Measurements from ENCODE around the gene PRR11.
"Not testable (repeated sequence)": the region's sequence is repeated elsewhere in the genome, so short reads cannot be mapped to it uniquely, and the experiment has no call there.

PRR11 gene

DNA sequence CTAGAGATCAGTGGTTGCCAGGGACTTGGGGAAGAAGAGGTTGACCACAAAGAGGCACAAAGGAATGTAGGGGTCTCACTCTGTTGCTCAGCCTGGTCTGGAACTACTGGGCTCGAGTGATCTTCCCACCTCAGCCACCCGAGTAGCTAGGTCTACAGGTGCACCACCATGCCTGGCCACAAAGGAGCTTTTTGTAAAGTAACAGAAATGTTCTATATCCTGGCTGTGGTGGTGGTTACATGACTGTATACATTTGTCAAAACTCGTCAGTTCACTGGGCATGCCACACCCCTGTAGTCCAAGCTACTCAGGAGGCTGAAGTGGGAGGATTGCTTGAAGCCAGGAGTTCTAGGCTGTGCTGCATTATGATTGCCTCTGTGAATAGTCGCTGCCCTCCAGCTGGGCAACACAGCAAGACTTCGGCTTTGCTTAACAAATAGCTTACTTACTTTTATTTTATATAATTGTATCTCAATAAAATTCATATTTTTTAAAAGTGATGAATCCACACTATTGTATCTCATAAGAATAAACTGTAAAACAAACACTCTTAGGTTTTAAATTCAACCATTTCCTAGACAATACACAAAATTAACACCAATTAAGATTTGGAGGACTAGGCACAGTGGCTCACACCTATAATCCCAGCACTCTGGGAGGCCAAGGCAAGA lies 5.6 kb upstream of the PRR11 start:
- H3K4me3 ChIP-seq (ENCODE audit: low read depth, low read length) = no peak overlapping the region
- no peak for DNase-seq (ENCODE audit: low read depth)

DNA sequence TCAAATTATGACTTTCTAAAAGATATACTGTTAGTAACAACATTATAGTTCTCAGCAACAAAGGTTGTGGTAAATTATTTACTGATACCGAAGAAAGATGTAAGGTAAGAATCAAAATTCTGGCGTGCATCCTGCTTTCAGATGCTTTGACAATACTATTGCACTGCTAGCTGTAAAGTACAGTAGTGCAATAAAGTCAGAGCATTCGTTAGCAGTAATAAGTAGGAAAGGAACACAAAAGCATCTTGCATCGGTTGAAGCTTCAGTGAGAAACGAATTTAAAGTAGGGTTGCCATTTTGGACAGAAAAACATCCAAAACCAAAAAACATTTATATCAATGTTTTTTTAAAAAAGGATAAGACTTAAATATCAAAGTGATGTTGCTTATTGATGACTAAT lies 4.5 kb upstream of the PRR11 start:
- DNase-seq (ENCODE audit: low read depth) = no peak
- H3K4me3 ChIP-seq (ENCODE audit: low read depth, low read length) = no peak overlapping the region

DNA sequence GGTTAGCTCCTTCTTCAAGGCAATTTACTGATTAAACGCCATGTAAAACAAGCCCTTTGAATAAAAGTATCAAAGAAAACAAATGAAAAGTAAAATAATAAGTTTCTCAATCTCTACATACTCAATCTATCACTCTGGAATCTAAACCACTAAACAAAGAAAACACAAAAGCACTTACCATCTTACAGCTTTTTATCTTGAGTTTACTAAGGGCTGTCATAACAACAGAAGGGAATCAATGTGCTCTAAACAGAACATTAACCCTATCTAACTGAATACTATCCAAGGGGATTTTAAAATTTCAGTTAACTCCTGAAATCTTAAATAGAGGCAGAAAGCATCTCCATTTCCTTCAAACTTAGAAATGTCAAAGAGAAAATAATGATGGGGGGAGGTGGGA lies 4.0 kb upstream of the PRR11 start:
- H3K4me3 ChIP-seq (ENCODE audit: low read depth, low read length) = no peak overlapping the region
- DNase-seq (ENCODE audit: low read depth) = no peak

DNA sequence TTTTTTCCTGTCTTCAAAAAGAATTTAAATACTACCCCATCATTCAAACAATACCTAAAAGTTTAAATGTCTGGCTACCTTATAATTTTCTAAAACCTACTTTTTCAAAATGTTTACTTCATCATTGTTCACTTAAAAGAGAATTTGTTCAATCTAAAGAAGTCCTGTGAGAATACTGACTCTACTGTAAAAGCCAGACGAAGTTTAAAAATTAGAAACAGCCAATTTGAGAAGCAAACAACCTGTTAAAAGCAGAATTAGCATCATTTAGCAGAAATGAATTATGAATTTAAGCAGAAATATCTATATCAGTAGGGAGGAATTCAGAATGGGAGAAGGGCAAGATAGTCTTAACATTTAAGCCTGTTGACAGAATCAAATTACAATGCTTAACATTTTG lies 2.6 kb upstream of the PRR11 start:
- no peak for DNase-seq (ENCODE audit: low read depth)
- peak overlapping the region; percentile 61 for H3K4me3 ChIP-seq (ENCODE audit: low read depth, low read length)

DNA sequence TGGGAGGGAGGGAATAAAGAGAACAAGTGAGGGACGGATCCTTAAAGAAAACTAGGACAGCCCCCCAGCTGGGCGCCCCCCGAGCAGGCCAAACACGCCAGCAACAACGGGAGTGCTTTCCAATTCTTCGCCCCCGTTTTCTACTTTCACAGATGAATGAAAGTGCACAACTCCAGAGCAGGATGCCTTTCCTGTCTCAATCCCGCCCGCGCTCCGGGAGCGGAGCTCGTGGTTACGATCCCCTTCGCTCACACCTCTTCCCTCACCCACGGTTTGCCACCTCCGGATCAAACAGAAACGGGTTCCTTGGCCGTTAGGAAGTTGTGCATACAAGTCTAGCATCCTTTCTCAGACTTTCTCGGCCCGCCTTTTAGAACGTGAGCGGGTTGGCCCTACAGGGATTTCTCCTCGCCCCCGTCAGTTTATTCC lies 1.2 kb upstream of the PRR11 start:
- peak overlapping the region; percentile 61 for H3K4me3 ChIP-seq (ENCODE audit: low read depth, low read length)
- no peak for DNase-seq (ENCODE audit: low read depth)

DNA sequence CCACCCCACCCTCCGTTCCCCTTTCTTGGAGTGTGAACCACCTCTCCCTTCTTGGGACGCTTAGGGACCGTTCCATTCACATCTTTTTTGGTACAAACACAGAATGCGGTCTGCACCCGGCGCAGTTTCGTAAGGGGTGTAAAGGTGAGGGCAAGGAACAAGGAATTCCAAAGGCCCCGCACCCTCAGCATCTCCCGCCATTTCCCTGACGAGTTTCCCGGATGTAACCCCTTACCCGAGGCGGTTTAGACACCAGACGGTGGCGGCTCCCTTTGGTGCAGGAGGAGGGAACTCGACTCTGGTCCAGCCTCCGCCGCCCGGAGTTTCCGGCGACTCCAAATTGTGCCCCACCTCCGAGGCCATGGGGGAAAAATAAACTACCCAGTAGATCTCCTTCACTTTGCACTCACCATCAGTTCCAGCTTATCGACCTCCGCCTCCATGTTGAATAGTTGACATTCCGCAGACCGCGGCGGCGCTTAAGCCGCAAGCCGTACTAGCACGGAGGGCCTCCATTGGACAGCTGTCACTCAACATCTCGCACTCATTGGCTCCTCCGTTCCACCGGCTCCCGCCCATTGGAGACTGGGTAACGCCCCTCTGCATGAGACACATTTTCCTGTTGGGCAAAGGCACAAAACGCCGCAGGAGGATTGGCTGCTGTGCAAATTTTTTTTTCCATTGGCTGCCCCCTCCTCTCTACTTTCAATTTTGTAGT lies 666 bp upstream of the PRR11 start, which contains the start of gene SKA2:
TSS of gene SKA2 (minus strand) at position 466 of the 718 bp plus-strand sequence. CDS start at position 443, 23 bp downstream.
- DNase-seq (ENCODE audit: low read depth) = no peak
- H3K4me3 ChIP-seq (ENCODE audit: low read depth, low read length) = peak within 1 kb of the TSS; percentile 61

DNA sequence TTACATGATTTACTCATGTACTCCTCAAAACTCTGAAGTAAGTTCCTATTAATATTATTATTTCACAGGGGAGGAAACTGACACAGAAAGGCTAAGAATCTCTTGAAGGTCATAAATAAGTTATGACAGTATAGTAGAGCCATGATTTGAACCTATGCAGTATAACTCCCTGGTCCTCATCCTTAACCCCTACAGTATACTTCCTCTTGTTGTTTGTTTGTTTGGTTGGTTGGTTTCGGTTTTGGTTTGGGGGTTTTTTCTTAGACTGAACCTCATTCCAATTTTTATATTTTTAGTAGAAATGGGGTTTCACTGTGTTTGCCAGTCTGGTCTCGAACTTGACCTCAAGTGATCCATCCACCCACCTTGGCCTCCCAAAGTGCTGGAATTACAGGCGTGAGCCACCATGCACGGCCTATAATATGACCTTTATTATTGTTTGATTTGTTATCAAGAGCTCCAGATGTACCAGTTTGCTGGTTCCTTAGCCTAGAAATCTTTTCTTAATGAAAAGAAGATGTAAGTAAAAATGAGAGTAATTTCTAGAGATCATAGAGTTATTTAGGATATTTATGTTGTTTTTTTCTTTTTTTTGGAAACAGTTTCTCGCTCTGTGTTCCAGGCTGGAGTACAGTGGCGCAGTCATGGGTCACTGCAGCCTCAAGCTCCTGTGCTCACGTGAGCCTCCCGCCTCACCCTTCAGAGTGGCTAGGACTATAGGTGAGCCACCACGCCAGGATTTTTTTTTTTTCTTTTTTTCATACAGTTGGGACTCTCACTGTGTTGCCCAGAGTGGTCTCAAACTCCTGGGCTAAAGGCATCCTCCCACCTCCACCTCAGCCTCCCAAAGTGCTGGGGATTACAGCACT lies 4.8 kb downstream of the PRR11 start:
- no peak overlapping the region for H3K4me3 ChIP-seq (ENCODE audit: low read depth, low read length)
- no peak for DNase-seq (ENCODE audit: low read depth)

DNA sequence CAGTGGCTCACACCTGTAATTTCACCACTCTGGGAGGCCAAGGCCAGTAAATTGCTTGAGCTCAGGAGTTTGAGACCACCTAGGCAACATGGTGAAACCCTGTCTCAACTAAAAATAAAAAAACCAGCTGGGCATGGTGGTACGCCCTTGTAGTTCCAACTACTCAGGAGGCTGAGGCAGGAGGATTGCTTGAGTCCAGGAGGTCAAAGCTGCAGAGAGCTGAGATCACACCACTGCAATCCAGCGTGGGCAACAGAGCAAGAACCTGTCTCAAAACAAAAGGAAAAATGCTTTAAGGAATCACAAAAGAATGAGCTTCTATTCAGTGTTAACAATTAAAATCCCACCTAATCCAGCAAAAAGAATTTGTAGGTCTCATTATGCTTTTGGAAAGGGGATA lies 5.9 kb downstream of the PRR11 start:
- no peak for DNase-seq (ENCODE audit: low read depth)
- no peak overlapping the region for H3K4me3 ChIP-seq (ENCODE audit: low read depth, low read length)

DNA sequence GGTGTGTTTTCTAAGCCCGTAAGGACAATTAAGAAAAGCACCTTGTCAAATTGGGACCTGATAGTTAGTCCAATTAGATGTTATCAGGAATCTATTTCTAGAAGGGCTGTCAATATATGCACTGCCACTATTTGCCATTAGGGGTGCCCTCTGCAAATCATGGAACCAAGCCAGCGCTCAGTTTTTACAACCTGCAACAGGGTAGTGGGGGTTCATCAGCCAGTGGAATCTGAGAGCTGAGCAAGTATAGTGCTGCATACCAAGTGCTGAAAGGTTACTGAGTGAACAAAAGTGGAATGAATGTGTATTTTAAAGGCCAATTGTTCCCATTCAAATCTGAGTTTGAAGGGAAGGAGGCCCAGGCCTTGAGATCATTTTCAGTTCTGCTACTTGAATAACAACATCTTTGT lies 10.4 kb downstream of the PRR11 start:
- H3K4me3 ChIP-seq (ENCODE audit: low read depth, low read length) = no peak overlapping the region
- DNase-seq (ENCODE audit: low read depth) = peak; percentile 12

DNA sequence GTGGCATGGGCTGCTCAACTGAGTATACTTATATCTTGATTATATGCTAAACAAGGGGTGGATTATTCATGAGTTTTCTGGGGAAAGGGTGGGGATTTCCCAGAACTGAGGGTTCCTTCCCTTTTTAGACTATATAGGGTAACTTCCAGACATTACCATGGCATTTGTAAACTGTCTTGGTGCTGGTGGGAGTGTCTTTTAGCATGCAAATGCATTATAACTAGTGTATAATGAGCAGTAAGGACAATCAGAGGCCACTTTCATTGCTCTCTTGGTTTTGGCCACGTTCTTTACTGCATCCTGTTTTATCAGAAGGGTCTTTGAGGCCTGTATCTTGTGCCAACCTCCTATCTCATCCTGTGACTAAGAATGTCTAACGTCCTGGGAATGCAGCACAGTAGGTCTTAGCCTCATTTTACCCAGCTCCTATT lies 12.0 kb downstream of the PRR11 start:
- no peak for DNase-seq (ENCODE audit: low read depth)
- no peak overlapping the region for H3K4me3 ChIP-seq (ENCODE audit: low read depth, low read length)

DNA sequence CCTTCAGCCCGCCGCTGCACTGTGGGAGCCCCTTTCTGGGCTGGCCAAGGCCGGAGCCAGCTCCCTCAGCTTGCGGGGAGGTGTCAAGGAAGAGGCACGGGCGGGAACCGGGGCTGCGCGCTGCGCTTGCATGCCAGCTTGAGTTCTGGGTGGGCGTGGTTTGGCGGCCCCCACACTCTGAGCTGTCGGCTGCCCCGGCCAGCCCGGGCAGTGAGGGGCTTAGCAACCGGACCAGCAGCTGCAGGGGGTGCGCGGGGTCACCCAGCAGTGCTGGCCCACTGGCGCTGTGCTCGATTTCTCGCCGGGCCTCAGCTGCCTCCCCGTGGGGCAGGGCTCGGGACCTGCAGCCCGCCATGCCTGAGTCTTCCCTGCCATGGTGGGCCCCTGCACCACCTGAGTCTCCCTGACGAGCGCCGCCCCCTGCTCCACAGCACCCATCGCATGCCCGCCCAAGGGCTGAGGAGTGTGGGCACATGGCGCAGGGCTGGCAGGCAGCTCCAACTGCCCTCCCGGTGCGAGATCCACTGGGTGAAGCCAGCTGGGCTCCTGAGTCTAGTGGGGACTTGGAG lies 17.0 kb downstream of the PRR11 start:
- no peak overlapping the region for H3K4me3 ChIP-seq (ENCODE audit: low read depth, low read length)
- no peak for DNase-seq (ENCODE audit: low read depth)

DNA sequence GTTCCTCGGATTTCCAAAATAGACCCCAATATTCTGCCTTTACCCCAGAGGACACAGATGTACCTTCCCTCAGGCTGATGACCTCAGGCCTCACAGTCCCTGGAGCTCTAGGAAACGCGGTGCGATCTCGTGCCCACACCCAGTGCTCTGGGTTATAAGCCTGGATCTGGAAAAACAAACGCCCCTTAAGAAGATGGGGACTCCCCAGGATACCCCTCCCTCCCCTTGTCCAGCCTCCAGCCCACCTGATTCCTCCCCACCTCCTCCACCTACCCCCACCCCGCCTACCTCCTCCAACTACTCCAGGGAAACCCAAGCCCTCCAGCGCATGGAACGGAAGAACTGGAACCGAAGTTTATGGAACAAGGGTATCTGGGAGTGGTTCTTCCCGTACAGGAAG lies 19.1 kb downstream of the PRR11 start:
- no peak overlapping the region for H3K4me3 ChIP-seq (ENCODE audit: low read depth, low read length)
- no peak for DNase-seq (ENCODE audit: low read depth)

DNA sequence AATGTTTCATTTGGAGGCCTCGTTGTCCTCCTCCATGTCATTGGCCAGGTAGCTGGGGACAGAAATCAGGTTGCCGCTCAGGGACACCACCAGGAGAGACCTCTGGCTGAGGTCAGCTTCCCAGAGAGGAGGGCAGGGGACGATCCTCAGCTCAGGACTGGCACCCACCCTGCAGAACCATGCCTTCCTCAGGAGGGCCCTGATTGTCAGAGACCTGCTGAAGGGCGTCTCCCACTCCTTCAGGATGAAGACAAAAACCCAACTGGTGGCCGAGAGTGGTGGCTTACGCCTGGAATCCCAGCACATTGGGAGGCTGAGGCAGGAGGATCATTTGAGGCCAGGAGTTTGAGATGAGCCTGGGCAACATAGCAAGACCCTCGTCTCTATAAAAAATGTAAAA lies 19.5 kb downstream of the PRR11 start:
- no peak overlapping the region for H3K4me3 ChIP-seq (ENCODE audit: low read depth, low read length)
- DNase-seq (ENCODE audit: low read depth) = no peak

DNA sequence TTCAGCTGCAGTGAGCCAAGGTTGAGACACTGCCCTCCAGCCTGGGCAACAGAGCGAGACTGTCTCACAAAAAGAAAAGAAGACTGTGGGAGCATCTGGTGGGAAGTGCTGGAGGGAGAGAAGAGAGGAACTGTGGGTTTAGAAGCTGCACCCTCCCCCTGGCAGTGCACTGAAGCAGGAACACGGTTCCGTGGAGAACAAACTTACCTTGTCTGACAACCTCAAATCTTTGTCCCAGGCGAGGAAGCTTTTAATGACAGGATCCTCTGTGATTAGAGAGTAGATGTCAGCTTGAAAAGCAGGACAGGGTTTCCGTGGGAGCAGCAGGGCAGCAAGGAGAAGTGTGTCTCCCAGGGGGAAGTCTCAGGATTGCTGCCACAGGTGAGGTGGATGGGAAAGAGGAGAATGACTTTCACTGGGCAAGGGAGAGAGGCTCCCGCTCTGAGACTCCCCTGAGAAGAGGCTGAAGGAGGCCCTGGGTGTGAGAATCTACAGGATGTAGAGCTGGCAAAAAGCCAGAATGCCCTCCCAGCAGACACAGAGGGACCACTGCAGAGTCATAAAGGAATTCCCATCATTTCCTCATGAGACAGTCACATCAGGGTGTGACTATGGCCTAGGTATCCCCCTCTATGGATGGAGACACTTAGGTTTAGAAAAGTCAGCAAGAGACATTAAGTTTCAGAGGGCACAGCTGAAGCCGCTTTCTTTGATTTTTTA lies 22.9 kb downstream of the PRR11 start:
- no peak overlapping the region for H3K4me3 ChIP-seq (ENCODE audit: low read depth, low read length)
- no peak for DNase-seq (ENCODE audit: low read depth)

DNA sequence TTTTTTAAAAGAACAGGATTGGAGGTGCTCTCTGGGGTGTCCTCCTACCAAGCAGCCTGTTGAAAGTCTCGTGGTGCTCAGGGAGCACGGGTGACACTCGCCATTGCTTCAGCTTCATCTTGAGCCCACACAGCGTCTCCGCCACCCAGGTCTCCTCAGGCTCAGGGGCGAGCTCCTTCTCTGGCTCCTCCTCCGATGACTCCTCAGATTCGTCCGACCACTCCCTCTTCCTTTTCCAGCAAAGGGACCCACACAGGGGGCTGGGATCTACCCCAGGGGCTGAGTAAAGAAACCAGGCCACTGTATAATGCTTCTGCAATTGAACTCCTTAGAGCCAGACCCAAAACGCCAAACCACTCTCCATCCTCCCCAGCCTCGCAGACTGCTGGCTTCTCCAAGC lies 24.1 kb downstream of the PRR11 start:
- H3K4me3 ChIP-seq (ENCODE audit: low read depth, low read length); DNase-seq (ENCODE audit: low read depth): not testable (repeated sequence)

DNA sequence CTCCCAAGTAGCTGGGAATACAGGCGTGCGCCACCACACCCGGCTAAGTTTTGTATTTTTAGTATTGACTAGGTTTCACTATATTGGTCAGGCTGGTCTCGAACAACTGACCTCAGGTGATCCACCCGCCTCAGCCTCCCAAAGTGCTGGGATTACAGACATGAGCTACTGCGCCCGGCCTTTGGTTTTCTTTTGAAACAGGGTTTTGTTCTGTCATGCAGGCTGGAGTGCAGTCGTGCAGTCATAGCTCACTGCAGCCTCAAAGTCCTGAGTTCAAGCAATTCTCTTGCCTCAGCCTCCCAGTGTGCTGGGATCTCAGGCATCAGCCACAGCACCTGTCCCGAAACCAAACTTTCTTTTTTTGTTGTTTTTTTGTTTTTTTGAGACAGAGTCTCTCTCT lies 25.1 kb downstream of the PRR11 start:
- H3K4me3 ChIP-seq (ENCODE audit: low read depth, low read length) = no peak overlapping the region
- DNase-seq (ENCODE audit: low read depth) = no peak

DNA sequence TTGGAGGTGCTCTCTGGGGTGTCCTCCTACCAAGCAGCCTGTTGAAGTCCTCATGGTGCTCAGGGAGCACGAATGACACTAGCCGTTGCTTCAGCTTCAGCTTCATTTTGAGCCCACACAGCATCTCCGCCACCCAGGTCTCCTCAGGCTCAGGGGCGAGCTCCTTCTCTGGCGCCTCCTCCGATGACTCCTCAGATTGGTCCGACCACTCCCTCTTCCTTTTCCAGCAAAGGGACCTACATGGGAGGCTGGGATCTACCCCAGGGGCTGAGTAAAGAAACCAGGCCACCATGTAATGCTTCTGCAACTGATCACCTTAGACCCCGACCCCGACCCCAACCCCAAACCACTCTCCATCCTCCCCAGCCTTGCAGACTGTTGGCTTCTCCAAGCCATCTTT lies 25.9 kb downstream of the PRR11 start:
- no peak for DNase-seq (ENCODE audit: low read depth)
- H3K4me3 ChIP-seq (ENCODE audit: low read depth, low read length) = no peak overlapping the region

DNA sequence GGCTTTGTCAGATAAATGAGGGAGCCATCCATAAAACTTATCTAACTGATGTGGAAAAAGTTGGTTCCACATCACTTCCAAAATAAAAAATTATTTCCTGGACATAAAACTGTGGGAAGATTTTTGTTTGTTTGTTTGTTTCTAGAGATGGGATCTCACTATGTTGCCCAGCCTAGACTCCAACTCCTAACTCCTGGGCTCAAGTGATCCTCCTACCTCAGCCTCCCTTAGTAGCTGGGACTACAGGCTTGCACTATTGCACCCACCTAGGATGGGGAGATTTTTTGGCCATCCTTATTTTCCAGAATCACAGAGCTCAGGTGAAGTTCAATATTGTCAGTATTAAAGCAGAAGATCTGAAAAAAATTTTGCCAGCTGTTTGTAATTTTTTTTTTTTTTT lies 30.5 kb downstream of the PRR11 start:
- no peak overlapping the region for H3K4me3 ChIP-seq (ENCODE audit: low read depth, low read length)
- no peak for DNase-seq (ENCODE audit: low read depth)

DNA sequence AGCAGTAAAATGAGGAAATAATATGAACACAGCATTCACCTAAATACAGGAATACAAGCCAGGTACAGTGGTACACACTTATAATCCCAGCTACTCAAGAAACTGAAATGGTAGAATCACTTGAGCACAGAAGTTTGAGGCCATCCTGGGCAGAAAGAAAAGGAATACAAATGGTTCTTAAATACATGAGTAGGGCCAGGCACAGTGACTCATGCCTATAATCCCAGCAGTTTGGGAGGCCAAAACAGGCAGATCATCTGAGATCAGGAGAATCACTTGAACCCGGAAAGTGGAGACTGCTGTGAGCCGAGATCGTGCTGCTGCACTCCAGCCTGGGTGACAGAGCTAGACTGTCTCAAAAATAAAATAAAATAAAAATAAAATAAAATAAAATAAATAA lies 31.3 kb downstream of the PRR11 start:
- no peak overlapping the region for H3K4me3 ChIP-seq (ENCODE audit: low read depth, low read length)
- DNase-seq (ENCODE audit: low read depth) = no peak

Measured in skeletal muscle cell (primary cell).